ENCODE measurements around the gene USP48.

Gene USP48

GRCh38 chr1:21742578-21742977 lies 40.4 kb downstream of the USP48 start:
- peaks cover 9% of the 10 kb centered on the region for H3K36me3 ChIP-seq (ENCODE audit: control insufficient read depth, insufficient read depth, low read length)
- H3K27me3 ChIP-seq (replicated peaks; ENCODE audit: control insufficient read depth, insufficient read depth, low read length), result no peaks in the 10 kb centered on the region
- DNase-seq (ENCODE audit: extremely low read depth, insufficient read length), result no peak
- H3K4me3 ChIP-seq (replicated peaks; ENCODE audit: low read depth, low read length), result no peak overlapping the region
- no peak for TF ChIP-seq CTCF (IDR thresholded peaks at IDR 0.05; ENCODE audit: insufficient read depth, low read length, poor library complexity, severe bottlenecking)

- DNase-seq (ENCODE audit: extremely low read depth, insufficient read length), result no peak
- no peak overlapping the region for H3K4me3 ChIP-seq (replicated peaks; ENCODE audit: low read depth, low read length)
- no peaks in the 10 kb centered on the region for H3K27me3 ChIP-seq (replicated peaks; ENCODE audit: control insufficient read depth, insufficient read depth, low read length)
- peaks cover 8% of the 10 kb centered on the region for H3K36me3 ChIP-seq (ENCODE audit: control insufficient read depth, insufficient read depth, low read length)
- no peak for TF ChIP-seq CTCF (IDR thresholded peaks at IDR 0.05; ENCODE audit: insufficient read depth, low read length, poor library complexity, severe bottlenecking)
Measured at GRCh38 chr1:21741206-21741605, 41.7 kb downstream of the USP48 start.

- peaks cover 19% of the 10 kb centered on the region for H3K36me3 ChIP-seq (ENCODE audit: control insufficient read depth, insufficient read depth, low read length)
- DNase-seq (ENCODE audit: extremely low read depth, insufficient read length), result no peak
- H3K4me3 ChIP-seq (replicated peaks; ENCODE audit: low read depth, low read length), result no peak overlapping the region
- no peaks in the 10 kb centered on the region for H3K27me3 ChIP-seq (replicated peaks; ENCODE audit: control insufficient read depth, insufficient read depth, low read length)
- TF ChIP-seq CTCF (IDR thresholded peaks at IDR 0.05; ENCODE audit: insufficient read depth, low read length, poor library complexity, severe bottlenecking), result no peak
Measured at GRCh38 chr1:21736876-21737275, 46.1 kb downstream of the USP48 start.

GRCh38 chr1:21736011-21736410 lies 46.9 kb downstream of the USP48 start:
- no peak overlapping the region for H3K4me3 ChIP-seq (replicated peaks; ENCODE audit: low read depth, low read length)
- peaks cover 21% of the 10 kb centered on the region for H3K36me3 ChIP-seq (ENCODE audit: control insufficient read depth, insufficient read depth, low read length)
- no peak for DNase-seq (ENCODE audit: extremely low read depth, insufficient read length)
- no peaks in the 10 kb centered on the region for H3K27me3 ChIP-seq (replicated peaks; ENCODE audit: control insufficient read depth, insufficient read depth, low read length)
- TF ChIP-seq CTCF (IDR thresholded peaks at IDR 0.05; ENCODE audit: insufficient read depth, low read length, poor library complexity, severe bottlenecking), result no peak

GRCh38 chr1:21734526-21734925 lies 48.4 kb downstream of the USP48 start:
- Histone ChIP-seq H3K36me3 (ENCODE audit: control insufficient read depth, insufficient read depth, low read length) (peaks cover 23% of the 10 kb centered on the region), H3K4me3 (replicated peaks; ENCODE audit: low read depth, low read length) (no peak overlapping the region), H3K27me3 (replicated peaks; ENCODE audit: control insufficient read depth, insufficient read depth, low read length) (no peaks in the 10 kb centered on the region)
- no peak for TF ChIP-seq CTCF (IDR thresholded peaks at IDR 0.05; ENCODE audit: insufficient read depth, low read length, poor library complexity, severe bottlenecking)
- no peak for DNase-seq (ENCODE audit: extremely low read depth, insufficient read length)

GRCh38 chr1:21732664-21733063 lies 50.3 kb downstream of the USP48 start:
- Histone ChIP-seq H3K36me3 (ENCODE audit: control insufficient read depth, insufficient read depth, low read length) (peaks cover 23% of the 10 kb centered on the region), H3K27me3 (replicated peaks; ENCODE audit: control insufficient read depth, insufficient read depth, low read length) (no peaks in the 10 kb centered on the region), H3K4me3 (replicated peaks; ENCODE audit: low read depth, low read length) (no peak overlapping the region)
- TF ChIP-seq CTCF (IDR thresholded peaks at IDR 0.05; ENCODE audit: insufficient read depth, low read length, poor library complexity, severe bottlenecking), result no peak
- DNase-seq (ENCODE audit: extremely low read depth, insufficient read length), result no peak
